ENCODE results near the gene ATP8A2. TPM values are rescaled to one million over a fixed set of nuclear protein-coding genes. Genes with fewer than 3 reads are reported as not detected.

The ATP8A2 gene
- total and polyA plus RNA-seq, 2 of the 8 experiments (the other 6 are each of a cell fraction or from before 2014, with no cell fraction given) = 2.4 to 8.3 TPM

- TF ChIP-seq JUN (IDR thresholded peaks at IDR 0.05; ENCODE audit: low read depth, low read length) (no peak), EGR1 (IDR thresholded peaks at IDR 0.05; ENCODE audit: borderline replicate concordance, low read depth, low read length) (no peak), CBX5 (IDR thresholded peaks at IDR 0.05; ENCODE audit: low read depth, low read length) (no peak), KDM4A (IDR thresholded peaks at IDR 0.05; ENCODE audit: low read depth, low read length, severe bottlenecking) (no peak), CEBPB (IDR thresholded peaks at IDR 0.05; ENCODE audit: low read depth, low read length) (no peak), TAF7 (optimal IDR thresholded peaks at IDR 0.05; ENCODE audit: borderline replicate concordance, low read depth, low read length) (no peak)
- TF ChIP-seq, protein P1, sequence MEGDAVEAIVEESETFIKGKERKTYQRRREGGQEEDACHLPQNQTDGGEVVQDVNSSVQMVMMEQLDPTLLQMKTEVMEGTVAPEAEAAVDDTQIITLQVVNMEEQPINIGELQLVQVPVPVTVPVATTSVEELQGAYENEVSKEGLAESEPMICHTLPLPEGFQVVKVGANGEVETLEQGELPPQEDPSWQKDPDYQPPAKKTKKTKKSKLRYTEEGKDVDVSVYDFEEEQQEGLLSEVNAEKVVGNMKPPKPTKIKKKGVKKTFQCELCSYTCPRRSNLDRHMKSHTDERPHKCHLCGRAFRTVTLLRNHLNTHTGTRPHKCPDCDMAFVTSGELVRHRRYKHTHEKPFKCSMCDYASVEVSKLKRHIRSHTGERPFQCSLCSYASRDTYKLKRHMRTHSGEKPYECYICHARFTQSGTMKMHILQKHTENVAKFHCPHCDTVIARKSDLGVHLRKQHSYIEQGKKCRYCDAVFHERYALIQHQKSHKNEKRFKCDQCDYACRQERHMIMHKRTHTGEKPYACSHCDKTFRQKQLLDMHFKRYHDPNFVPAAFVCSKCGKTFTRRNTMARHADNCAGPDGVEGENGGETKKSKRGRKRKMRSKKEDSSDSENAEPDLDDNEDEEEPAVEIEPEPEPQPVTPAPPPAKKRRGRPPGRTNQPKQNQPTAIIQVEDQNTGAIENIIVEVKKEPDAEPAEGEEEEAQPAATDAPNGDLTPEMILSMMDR (IDR thresholded peaks at IDR 0.05; ENCODE audit: control extremely low read depth in 1 of 3, insufficient read depth in 1 of 3, low read depth in 1 of 3, low read length in 3 of 3) = no peak
- Histone ChIP-seq H3K18ac (ENCODE audit: extremely low read depth, low read length) (no peak overlapping the region), H2BK12ac (ENCODE audit: low read depth, low read length) (no peak overlapping the region), H3K79me2 (ENCODE audit: control insufficient read depth in 1 of 2, insufficient read depth in 2 of 2, low read length in 2 of 2) (no peaks in the 10 kb centered on the region), H2BK5ac (ENCODE audit: low read depth, low read length) (no peak overlapping the region), H3K4me3 (ENCODE audit: extremely low read depth in 1 of 4, insufficient read depth in 2 of 4, low read depth in 3 of 4, low read length in 4 of 4) (no peak overlapping the region), H3K23me2 (ENCODE audit: low read depth, low read length) (no peaks in the 10 kb centered on the region), H3K4me2 (ENCODE audit: insufficient read depth in 1 of 2, low read depth in 2 of 2, low read length in 2 of 2) (no peak overlapping the region), H2BK20ac (ENCODE audit: low read length) (no peak overlapping the region), H4K91ac (replicated peaks; ENCODE audit: insufficient read length, low read length) (no peak overlapping the region), H3K27me3 (replicated peaks in 1 of 4; ENCODE audit: control insufficient read depth in 3 of 4, extremely low read depth in 1 of 4, insufficient read depth in 3 of 4, low read length in 3 of 4) (no peaks in the 10 kb centered on the region), H4K8ac (ENCODE audit: extremely low read depth, insufficient read depth, low read length) (no peak overlapping the region), H2AK5ac (ENCODE audit: low read depth, low read length) (no peak overlapping the region), H4K20me1 (replicated peaks in 1 of 2; ENCODE audit: control insufficient read depth in 1 of 2, insufficient read depth in 2 of 2, low read length in 2 of 2) (no peaks in the 10 kb centered on the region), H3K4ac (replicated peaks; ENCODE audit: insufficient read length, low read depth, low read length) (no peak overlapping the region), H2BK15ac (ENCODE audit: low read length) (no peak overlapping the region), H2AFZ (ENCODE audit: low read length) (no peak overlapping the region), H3K9ac (replicated peaks in 1 of 4; ENCODE audit: extremely low read depth in 1 of 4, low read depth in 3 of 4, low read length in 3 of 4) (no peak overlapping the region), H3K56ac (replicated peaks; ENCODE audit: insufficient read length, low read depth, low read length) (no peak overlapping the region), H3K4me1 (replicated peaks in 1 of 4; ENCODE audit: control insufficient read depth in 3 of 4, insufficient read depth in 4 of 4, low read length in 3 of 4) (peaks cover 0 to 8% (median under 1%) of the 10 kb centered on the region in 4 experiments; a peak in 2 of 7 replicates), H3K79me1 (ENCODE audit: low read depth, low read length) (no peaks in the 10 kb centered on the region), H3K36me3 (ENCODE audit: control insufficient read depth in 2 of 4, insufficient read depth in 4 of 4, low read length in 3 of 4) (no peaks in the 10 kb centered on the region), H3K9me3 (ENCODE audit: insufficient read depth in 2 of 2, low read depth in 1 of 2, low read length in 1 of 2) (no peaks in the 10 kb centered on the region), H4K5ac (ENCODE audit: insufficient read length, low read depth, low read length) (no peak overlapping the region), H3K23ac (ENCODE audit: insufficient read length) (no peak overlapping the region), H3K27ac (ENCODE audit: low read depth, low read length) (no peak overlapping the region), H2BK120ac (replicated peaks; ENCODE audit: low read depth, low read length) (no peak overlapping the region), H3K14ac (ENCODE audit: insufficient read length) (no peak overlapping the region)
- 88% methylated on average over 6 of the region's 6 CpGs; no CpG with 5 or more reads in 1 of the 2 experiments for WGBS, 2 experiments (ENCODE audit: extremely low coverage in 1 of 2, insufficient coverage in 1 of 2, insufficient read length in 1 of 2, insufficient replicate concordance in 2 of 2, low coverage in 1 of 2, low lambda C conversion rate in 2 of 2, missing lambda C conversion rate in 1 of 2)
- DNase-seq (ENCODE audit: low read depth in 1 of 2, low spot score in 2 of 2) (no peak), FAIRE-seq (no peak)
- ChIA-PET POLR2A (ENCODE audit: partially characterized antibody) (interaction anchor here (2.5 kb wide), 1 partner anchor 9 kb away, joined by 5 read pairs; no protein-coding TSS in a partner anchor), CTCF (ENCODE audit: partially characterized antibody) (interaction anchor here (0.5 kb wide), 1 partner anchor 182 kb away, joined by 3 read pairs; no protein-coding TSS in a partner anchor)
Measured at GRCh38 chr13:25864116-25864515, 492.3 kb downstream of the ATP8A2 start.

Measured in H1 (cell line).